H1 (cell line): ENCODE data around the gene SPRYD3. TPM values are rescaled to one million over a fixed set of nuclear protein-coding genes. Genes with fewer than 3 reads are reported as not detected.

Experiments used
- CTCF ChIA-PET: fragments of 300-600 bp; sonication (Branson Sonifier 250); formaldehyde crosslinking; loops from one replicate; lab custom pipeline; 2021; ENCODE audit not compliant: partially characterized antibody; lab: Charles Lee
- POLR2A ChIA-PET: fragments of 300-600 bp; sonication (Branson Sonifier 250); formaldehyde crosslinking; loops from one replicate; lab custom pipeline; 2021; ENCODE audit warnings: inconsistent platforms; ENCODE audit not compliant: partially characterized antibody; lab: Charles Lee
- DNase-seq, 2 experiments: peaks; one replicate each; pipeline versions ENCODE4 v3.0.0 to v3.0.0-alpha.2; 2010 to 2022; ENCODE audit warnings: low spot score in 2 of 2, low read depth in 1 of 2, mixed read lengths in 1 of 2
- FAIRE-seq: peaks from 2 replicates; lab custom pipeline; 2011; peaks lifted over from hg19 to GRCh38; lab: Jason Lieb, UNC
- H2AFZ ChIP-seq: 2 replicates; pipeline ENCODE4 v1.8.1; 2012; ENCODE audit warnings: low read length, inconsistent platforms
- H2AK5ac ChIP-seq: 2 replicates; pipeline ENCODE4 v1.6.1; 2013; ENCODE audit warnings: low read depth, low read length
- H2BK120ac ChIP-seq: replicated peaks from 2 replicates; pipeline ENCODE3; 2013; ENCODE audit warnings: low read depth, low read length, inconsistent platforms
- H2BK12ac ChIP-seq: 2 replicates; pipeline ENCODE4 v1.6.1; 2013; ENCODE audit warnings: low read depth, low read length
- H2BK15ac ChIP-seq: 2 replicates; pipeline ENCODE4 v1.6.1; 2013; ENCODE audit warnings: low read length
- H2BK20ac ChIP-seq: 2 replicates; pipeline ENCODE4 v1.6.1; 2013; ENCODE audit warnings: low read length
- H2BK5ac ChIP-seq: 2 replicates; pipeline ENCODE4 v1.6.1; 2013; ENCODE audit warnings: low read depth, low read length
- H3K14ac ChIP-seq: 2 replicates; pipeline ENCODE4 v1.6.1; 2013; ENCODE audit warnings: inconsistent platforms; ENCODE audit not compliant: insufficient read length
- H3K18ac ChIP-seq: 2 replicates; pipeline ENCODE4 v1.6.1; 2013; ENCODE audit warnings: low read length; ENCODE audit errors: extremely low read depth
- H3K23ac ChIP-seq: 2 replicates; pipeline ENCODE4 v1.6.1; 2013; ENCODE audit warnings: inconsistent platforms; ENCODE audit not compliant: insufficient read length
- H3K23me2 ChIP-seq: 2 replicates; pipeline ENCODE4 v1.6.1; 2013; ENCODE audit warnings: low read depth, low read length
- H3K27ac ChIP-seq: 2 replicates; pipeline ENCODE4 v1.6.1; 2011; ENCODE audit warnings: low read depth, low read length, inconsistent platforms
- H3K27me3 ChIP-seq, 4 experiments: replicated peaks in 1 of 4; 1 replicate in 1 of 4; 2 replicates in 3 of 4; pipeline versions ENCODE4 v1.6.1 to v1.8.1; 2011 to 2013; ENCODE audit warnings: low read length in 3 of 4, mild to moderate bottlenecking in 3 of 4, inconsistent platforms in 2 of 4, mixed read lengths in 2 of 4, moderate library complexity in 1 of 4; ENCODE audit not compliant: control insufficient read depth in 3 of 4, insufficient read depth in 3 of 4; ENCODE audit errors: extremely low read depth in 1 of 4
- H3K36me3 ChIP-seq, 4 experiments: 2 replicates each; pipeline versions ENCODE4 v1.6.1 to v1.8.1; 2011 to 2013; ENCODE audit warnings: mild to moderate bottlenecking in 4 of 4, low read length in 3 of 4, moderate library complexity in 2 of 4, control low read depth in 1 of 4, inconsistent platforms in 1 of 4; ENCODE audit not compliant: insufficient read depth in 4 of 4, control insufficient read depth in 2 of 4
- H3K4ac ChIP-seq: replicated peaks from 2 replicates; pipeline ENCODE3; 2013; ENCODE audit warnings: low read length, low read depth, mixed read lengths, inconsistent platforms; ENCODE audit not compliant: insufficient read length
- H3K4me1 ChIP-seq, 4 experiments: replicated peaks in 1 of 4; 1 replicate in 1 of 4; 2 replicates in 3 of 4; pipeline versions ENCODE4 v1.6.1 to v1.8.1; 2011 to 2013; ENCODE audit warnings: low read length in 3 of 4, inconsistent platforms in 2 of 4, mixed read lengths in 1 of 4; ENCODE audit not compliant: insufficient read depth in 4 of 4, control insufficient read depth in 3 of 4
- H3K4me2 ChIP-seq, 2 experiments: 2 replicates each; pipeline versions ENCODE4 v1.6.1 to v1.8.1; 2011 to 2013; ENCODE audit warnings: low read depth in 2 of 2, low read length in 2 of 2, control low read depth in 1 of 2, inconsistent platforms in 1 of 2, mild to moderate bottlenecking in 1 of 2; ENCODE audit not compliant: insufficient read depth in 1 of 2
- H3K4me3 ChIP-seq, 4 experiments: fragments of 200-600, 300-600 bp in 1 of 4; sonication (generic), shearing (Covaris generic), sonication (Bioruptor Twin) in 1 of 4; 2 replicates each; pipeline versions ENCODE4 v1.5.1 to v1.8.1; 2011 to 2016; ENCODE audit warnings: low read length in 4 of 4, low read depth in 3 of 4, control low read depth in 2 of 4, inconsistent platforms in 2 of 4, mild to moderate bottlenecking in 2 of 4, mixed read lengths in 1 of 4, moderate library complexity in 1 of 4; ENCODE audit not compliant: insufficient read depth in 2 of 4; ENCODE audit errors: extremely low read depth in 1 of 4
- H3K56ac ChIP-seq: replicated peaks from 2 replicates; pipeline ENCODE3; 2013; ENCODE audit warnings: low read depth, mild to moderate bottlenecking, mixed read lengths, low read length, inconsistent platforms; ENCODE audit not compliant: insufficient read length
- H3K79me1 ChIP-seq: 2 replicates; pipeline ENCODE4 v1.6.1; 2013; ENCODE audit warnings: low read depth, low read length, control low read depth
- H3K79me2 ChIP-seq, 2 experiments: 2 replicates each; pipeline versions ENCODE4 v1.6.1 to v1.8.1; 2012 to 2013; ENCODE audit warnings: low read length in 2 of 2, mild to moderate bottlenecking in 2 of 2, inconsistent platforms in 1 of 2; ENCODE audit not compliant: insufficient read depth in 2 of 2, control insufficient read depth in 1 of 2
- H3K9ac ChIP-seq, 4 experiments: replicated peaks in 1 of 4; 1 replicate in 1 of 4; 2 replicates in 3 of 4; pipeline versions ENCODE4 v1.6.1 to v1.8.1; 2011 to 2013; ENCODE audit warnings: low read depth in 3 of 4, low read length in 3 of 4, control low read depth in 2 of 4, mild to moderate bottlenecking in 2 of 4, moderate library complexity in 2 of 4, inconsistent platforms in 1 of 4; ENCODE audit errors: extremely low read depth in 1 of 4
- H3K9me3 ChIP-seq, 2 experiments: 2 replicates each; pipeline versions ENCODE4 v1.6.1 to v1.8.1; 2012 to 2013; ENCODE audit warnings: mild to moderate bottlenecking in 2 of 2, moderate library complexity in 2 of 2, control low read depth in 1 of 2, inconsistent platforms in 1 of 2, low read depth in 1 of 2, low read length in 1 of 2, mixed read lengths in 1 of 2; ENCODE audit not compliant: insufficient read depth in 2 of 2
- H4K20me1 ChIP-seq, 2 experiments: replicated peaks in 1 of 2; 2 replicates each; pipeline versions ENCODE3 to v1.8.1; 2011 to 2013; ENCODE audit warnings: inconsistent platforms in 2 of 2, low read length in 2 of 2, mild to moderate bottlenecking in 1 of 2; ENCODE audit not compliant: insufficient read depth in 2 of 2, control insufficient read depth in 1 of 2
- H4K5ac ChIP-seq: 2 replicates; pipeline ENCODE4 v1.6.1; 2013; ENCODE audit warnings: low read length, low read depth, mixed read lengths, inconsistent platforms; ENCODE audit not compliant: insufficient read length
- H4K8ac ChIP-seq: 2 replicates; pipeline ENCODE4 v1.8.0; 2013; ENCODE audit warnings: mild to moderate bottlenecking, moderate library complexity, low read length, inconsistent platforms; ENCODE audit not compliant: insufficient read depth; ENCODE audit errors: extremely low read depth
- H4K91ac ChIP-seq: replicated peaks from 2 replicates; pipeline ENCODE3; 2013; ENCODE audit warnings: low read length, mixed read lengths, inconsistent platforms; ENCODE audit not compliant: insufficient read length
- BACH1 ChIP-seq: IDR thresholded peaks from 2 replicates; pipeline ENCODE4 v1.6.1; 2012; ENCODE audit warnings: low read length, improper control_type of control experiment
- BCL11A ChIP-seq, 2 experiments: IDR thresholded peaks; one replicate each; pipeline ENCODE4 v1.6.1; 2011; ENCODE audit warnings: low read depth in 2 of 2, low read length in 2 of 2, mild to moderate bottlenecking in 2 of 2
- CHD2 ChIP-seq: IDR thresholded peaks from 2 replicates; pipeline ENCODE4 v1.6.1; 2012; ENCODE audit warnings: low read length, improper control_type of control experiment
- FOSL1 ChIP-seq: IDR thresholded peaks from 2 replicates; pipeline ENCODE4 v1.6.1; 2011; ENCODE audit warnings: mild to moderate bottlenecking, low read depth, low read length, moderate library complexity; ENCODE audit not compliant: insufficient read depth
- GABPA ChIP-seq: IDR thresholded peaks from 2 replicates; pipeline ENCODE4 v1.6.1; 2011; ENCODE audit warnings: mild to moderate bottlenecking, low read length, moderate library complexity, borderline replicate concordance; ENCODE audit not compliant: insufficient read depth
- HDAC2 ChIP-seq, 2 experiments: fragments of 300-600 bp in 1 of 2; sonication (generic) in 1 of 2; IDR thresholded peaks; 2 replicates each; pipeline ENCODE4 v1.6.1; 2011 to 2012; ENCODE audit warnings: low read depth in 2 of 2, low read length in 2 of 2, mild to moderate bottlenecking in 2 of 2, moderate library complexity in 2 of 2, borderline replicate concordance in 1 of 2, inconsistent platforms in 1 of 2
- KDM5A ChIP-seq: fragments of 200-600 bp; IDR thresholded peaks from 2 replicates; pipeline ENCODE4 v1.7.1; 2012; ENCODE audit warnings: mild to moderate bottlenecking, low read length, inconsistent platforms, mixed read lengths
- NRF1 ChIP-seq: IDR thresholded peaks from 2 replicates; pipeline ENCODE4 v1.6.1; 2011; ENCODE audit warnings: mild to moderate bottlenecking, low read depth, low read length, improper control_type of control experiment
- PHF8 ChIP-seq: fragments of 200-600 bp; sonication (generic); conservative IDR thresholded peaks from 2 replicates; pipeline ENCODE4 v1.7.1; 2012; ENCODE audit warnings: low read depth, mild to moderate bottlenecking, inconsistent platforms, low read length, moderate library complexity
- RBBP5 ChIP-seq: IDR thresholded peaks from 2 replicates; pipeline ENCODE4 v1.7.1; 2012; ENCODE audit warnings: low read depth, mild to moderate bottlenecking, inconsistent platforms, low read length, moderate library complexity, borderline replicate concordance
- SAP30 ChIP-seq: fragments of 300-600 bp; sonication (generic); IDR thresholded peaks from 2 replicates; pipeline ENCODE4 v1.7.1; 2012; ENCODE audit warnings: low read length, moderate library complexity, mild to moderate bottlenecking, inconsistent platforms; ENCODE audit not compliant: insufficient read depth, insufficient replicate concordance
- SP2 ChIP-seq: IDR thresholded peaks from 2 replicates; pipeline ENCODE4 v1.6.1; 2012; ENCODE audit warnings: mild to moderate bottlenecking, low read length, inconsistent platforms
- TAF1 ChIP-seq: IDR thresholded peaks from 2 replicates; pipeline ENCODE4 v1.6.1; 2011; ENCODE audit warnings: mild to moderate bottlenecking, low read depth, low read length
- TBP ChIP-seq: IDR thresholded peaks from 2 replicates; pipeline ENCODE4 v1.6.1; 2011; ENCODE audit warnings: low read depth, low read length, improper control_type of control experiment
- WGBS, 2 experiments: shearing (Covaris generic) in 1 of 2; methylation state at CpG; one replicate each; pipeline versions ENCODE4 v1.1.6 to v1.1.7; 2013 to 2015; ENCODE audit warnings: low lambda C conversion rate in 2 of 2, mixed read lengths in 2 of 2, inconsistent platforms in 1 of 2, low coverage in 1 of 2, missing lambda C conversion rate in 1 of 2; ENCODE audit not compliant: insufficient replicate concordance in 2 of 2, insufficient coverage in 1 of 2, insufficient read length in 1 of 2; ENCODE audit errors: extremely low coverage in 1 of 2, missing lambda C conversion rate in 1 of 2; 5-methylcytosine and 5-hydroxymethylcytosine counted together
- polyA plus RNA-seq, 7 experiments: library from polyadenylated mRNA; depleted of rRNA in 3 of 7; stranded (reverse) in 5 of 7; unstranded in 2 of 7; fragments of >200 nt in 5 of 7; fragments of 200-250 nt in 2 of 7; gene quantifications; 1 replicate in 5 of 7; 2 replicates in 1 of 7; 4 replicates in 1 of 7; pipeline versions ENCODE4 v1.2.1 to v1.2.3, GENCODE V29; 2011 to 2013; ENCODE audit warnings: missing spikeins in 2 of 7, mixed read lengths in 2 of 7
- total RNA-seq: library from RNA; stranded (reverse); fragmentation: NEBNext Ultra II Directional; extraction: Animal tissue kit (Norgen Biotek cat#: 25700); gene quantifications from 2 replicates; pipeline ENCODE4 v1.2.1, GENCODE V29; 2021

The SPRYD3 gene
- total and polyA plus RNA-seq, 2 of the 8 experiments (the other 6 are each of a cell fraction or from before 2014, with no cell fraction given), result 6.8 to 8.0 TPM

GRCh38 chr12:53101266-53101665, 22.1 kb upstream of the SPRYD3 start:
- H3K79me2 ChIP-seq, result no peaks in the 10 kb centered on the region
- peaks cover 0 to 20% (median 13%) of the 10 kb centered on the region in 4 experiments; a peak in 5 of 7 replicates for H3K27me3 ChIP-seq
- no peak overlapping the region for H3K27ac ChIP-seq
- H3K36me3 ChIP-seq, result no peaks in the 10 kb centered on the region
- no peak overlapping the region for H2AFZ ChIP-seq
- WGBS, 2 experiments, result 89% methylated on average over 7 of the region's 7 CpGs; no CpG with 5 or more reads in 1 of the 2 experiments
- FAIRE-seq, result no peak
- H2BK120ac ChIP-seq, result no peak overlapping the region
- H2BK12ac ChIP-seq, result no peak overlapping the region
- H3K4ac ChIP-seq, result no peak overlapping the region
- no peak overlapping the region for H4K8ac ChIP-seq
- H3K14ac ChIP-seq, result no peak overlapping the region
- no peaks in the 10 kb centered on the region for H4K20me1 ChIP-seq
- H4K91ac ChIP-seq, result no peak overlapping the region
- peaks cover 27% of the 10 kb centered on the region for H3K23me2 ChIP-seq
- no peak overlapping the region for H2BK20ac ChIP-seq
- H3K79me1 ChIP-seq, result no peaks in the 10 kb centered on the region
- no peak overlapping the region for H2BK15ac ChIP-seq
- H3K9me3 ChIP-seq, result no peaks in the 10 kb centered on the region
- no peak overlapping the region for H3K56ac ChIP-seq
- H3K18ac ChIP-seq, result no peak overlapping the region
- no peak overlapping the region for H3K4me3 ChIP-seq
- no peak overlapping the region for H3K23ac ChIP-seq
- no peak overlapping the region for H3K4me2 ChIP-seq
- ChIA-PET POLR2A (interaction anchor here (0.6 to 2.1 kb wide), 4 partner anchors 22 to 95 kb away, joined by 3 to 6 read pairs (median 6); partner anchors contain the start of genes EIF4B and SPRYD3), CTCF (interaction anchor here (0.7 to 19.1 kb wide), 8 partner anchors 10 to 97 kb away, joined by 3 to 531 read pairs (median 4); partner anchors contain the start of gene SPRYD3)
- DNase-seq, result no peak
- no peak overlapping the region for H3K9ac ChIP-seq
- H2BK5ac ChIP-seq, result no peak overlapping the region
- no peak overlapping the region for H2AK5ac ChIP-seq
- peaks cover 4 to 16% (median 7%) of the 10 kb centered on the region in 4 experiments; a peak in 6 of 7 replicates for H3K4me1 ChIP-seq
- no peak overlapping the region for H4K5ac ChIP-seq
- TF ChIP-seq SAP30, result no peak
- no peak for TF ChIP-seq HDAC2 (IDR thresholded peaks at IDR 0.05; ENCODE audit: borderline replicate concordance in 1 of 2, low read depth in 2 of 2, low read length in 2 of 2)
- TF ChIP-seq SP2, result no peak
- TF ChIP-seq RBBP5, result no peak
- TF ChIP-seq GABPA, result no peak
- TF ChIP-seq FOSL1, result no peak
- no peak for TF ChIP-seq TBP
- no peak for TF ChIP-seq PHF8
- no peak for TF ChIP-seq NRF1
- no peak for TF ChIP-seq CHD2
- no peak for TF ChIP-seq BCL11A (IDR thresholded peaks at IDR 0.05; ENCODE audit: low read depth in 2 of 2, low read length in 2 of 2)
- no peak for TF ChIP-seq BACH1
- TF ChIP-seq KDM5A, result no peak
- TF ChIP-seq TAF1, result no peak
